BLaER1 (cell line): Measurements from ENCODE around the gene RAET1G.
"Not testable (repeated sequence)": the region's sequence is repeated elsewhere in the genome, so short reads cannot be mapped to it uniquely, and the experiment has no call there.

ENCODE experiments used
- H3K27ac ChIP-seq: shearing (Covaris generic); formaldehyde crosslinking; 2 replicates; pipeline ENCODE4 v1.8.1; 2022
- H3K27me3 ChIP-seq: shearing (Covaris generic); formaldehyde crosslinking; 2 replicates; pipeline ENCODE4 v1.8.1; 2022
- H3K36me3 ChIP-seq: shearing (Covaris generic); formaldehyde crosslinking; 2 replicates; pipeline ENCODE4 v1.8.1; 2022
- H3K4me1 ChIP-seq: shearing (Covaris generic); formaldehyde crosslinking; 2 replicates; pipeline ENCODE4 v1.8.1; 2022
- H3K4me2 ChIP-seq: shearing (Covaris generic); formaldehyde crosslinking; 2 replicates; pipeline ENCODE4 v1.8.1; 2022
- H3K4me3 ChIP-seq: shearing (Covaris generic); formaldehyde crosslinking; 2 replicates; pipeline ENCODE4 v1.8.1; 2022
- H3K9ac ChIP-seq: shearing (Covaris generic); formaldehyde crosslinking; 2 replicates; pipeline ENCODE4 v1.8.1; 2022
- H3K9me3 ChIP-seq: shearing (Covaris generic); formaldehyde crosslinking; 2 replicates; pipeline ENCODE4 v1.8.1; 2022
- H4K20me1 ChIP-seq: shearing (Covaris generic); formaldehyde crosslinking; 2 replicates; pipeline ENCODE4 v1.8.1; 2022
- Cebpa-rat ChIP-seq: shearing (Covaris generic); IDR thresholded peaks from 2 replicates; pipeline ENCODE4 v1.8.1; 2022

The RAET1G gene

DNA sequence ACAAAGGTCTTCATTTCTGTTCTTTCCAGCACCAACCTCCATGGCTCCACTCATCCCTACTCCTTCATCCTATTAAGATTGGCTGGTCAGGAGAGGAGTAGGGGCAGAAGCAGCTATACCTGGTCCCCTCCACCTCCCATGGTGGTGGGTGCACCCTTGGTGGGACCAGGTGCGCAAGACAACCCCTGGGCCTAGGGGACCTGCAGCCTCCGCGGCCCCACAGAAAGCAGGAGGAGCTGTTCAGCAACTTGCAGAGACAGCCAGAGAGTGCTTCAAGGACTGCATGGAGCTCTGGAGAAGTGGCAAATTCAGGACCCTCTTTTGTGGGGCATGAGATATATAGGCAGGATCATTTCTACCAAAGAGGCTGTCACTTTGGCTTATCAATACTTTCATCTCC, 28.7 kb upstream of the RAET1G start:
- TF ChIP-seq Cebpa-rat, result no peak
- H3K9ac ChIP-seq, result no peak overlapping the region
- peaks cover 16% of the 10 kb centered on the region; the same call in 1 of the 2 replicates for H4K20me1 ChIP-seq
- no peak overlapping the region for H3K4me2 ChIP-seq
- H3K27me3 ChIP-seq, result peaks cover 81% of the 10 kb centered on the region
- H3K27ac ChIP-seq, result no peak overlapping the region
- no peaks in the 10 kb centered on the region for H3K36me3 ChIP-seq
- no peak overlapping the region for H3K4me3 ChIP-seq
- no peaks in the 10 kb centered on the region; the same call in 1 of the 2 replicates for H3K9me3 ChIP-seq
- peaks cover 12% of the 10 kb centered on the region for H3K4me1 ChIP-seq

DNA sequence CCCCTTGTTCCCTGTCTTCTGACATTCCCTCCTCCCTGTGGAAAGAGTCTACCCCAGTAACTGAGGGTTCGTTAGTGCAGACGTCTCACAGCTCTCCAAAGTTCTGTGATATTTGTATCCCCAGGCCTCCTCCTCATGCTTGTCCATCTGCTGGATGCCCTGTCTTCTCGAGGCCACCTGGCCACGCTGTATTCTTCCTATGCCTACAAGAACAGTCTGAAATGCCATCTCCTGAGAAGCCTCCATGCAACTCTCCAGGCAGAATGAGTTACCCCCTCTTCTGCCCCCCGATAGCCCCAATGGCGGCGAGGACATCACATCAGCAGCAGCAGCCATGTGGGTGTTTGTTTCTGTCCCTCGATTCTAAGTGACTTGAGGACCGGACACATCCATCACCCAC, 28.2 kb upstream of the RAET1G start:
- H3K9ac ChIP-seq, result no peak overlapping the region
- peaks cover 12% of the 10 kb centered on the region for H3K4me1 ChIP-seq
- H3K4me3 ChIP-seq, result no peak overlapping the region
- TF ChIP-seq Cebpa-rat, result no peak
- H3K27me3 ChIP-seq, result peaks cover 78% of the 10 kb centered on the region
- no peaks in the 10 kb centered on the region; the same call in 1 of the 2 replicates for H3K9me3 ChIP-seq
- peaks cover 16% of the 10 kb centered on the region; the same call in 1 of the 2 replicates for H4K20me1 ChIP-seq
- H3K36me3 ChIP-seq, result no peaks in the 10 kb centered on the region
- H3K27ac ChIP-seq, result no peak overlapping the region
- peak overlapping the region; percentile 58 for H3K4me2 ChIP-seq

DNA sequence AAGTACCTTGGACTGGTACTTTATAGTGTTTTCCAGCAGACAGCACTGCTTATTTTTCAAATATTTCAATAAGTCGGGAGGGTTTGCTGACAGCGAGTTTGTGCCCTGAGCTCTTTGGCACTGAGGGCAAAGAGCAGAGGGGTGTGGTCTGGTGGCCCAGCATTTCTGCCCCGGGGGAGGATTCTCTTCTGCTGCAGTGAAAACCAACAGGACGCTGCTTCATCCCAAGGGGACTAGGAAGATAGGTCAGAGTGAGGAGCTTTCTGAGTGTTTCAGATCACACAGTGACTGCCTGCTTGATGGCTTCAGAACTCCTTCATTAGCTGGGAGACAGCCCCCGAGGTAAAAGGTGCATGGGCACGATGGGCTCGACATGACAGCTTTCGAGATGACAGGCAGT, 27.5 kb upstream of the RAET1G start:
- no peak for TF ChIP-seq Cebpa-rat
- no peak overlapping the region for H3K9ac ChIP-seq
- H3K4me1 ChIP-seq, result peaks cover 12% of the 10 kb centered on the region
- H3K4me2 ChIP-seq, result peak overlapping the region; percentile 58
- H3K27ac ChIP-seq, result no peak overlapping the region
- H3K9me3 ChIP-seq, result no peaks in the 10 kb centered on the region; the same call in 1 of the 2 replicates
- H3K27me3 ChIP-seq, result peaks cover 71% of the 10 kb centered on the region
- H3K4me3 ChIP-seq, result no peak overlapping the region
- peaks cover 16% of the 10 kb centered on the region; the same call in 1 of the 2 replicates for H4K20me1 ChIP-seq
- H3K36me3 ChIP-seq, result no peaks in the 10 kb centered on the region

DNA sequence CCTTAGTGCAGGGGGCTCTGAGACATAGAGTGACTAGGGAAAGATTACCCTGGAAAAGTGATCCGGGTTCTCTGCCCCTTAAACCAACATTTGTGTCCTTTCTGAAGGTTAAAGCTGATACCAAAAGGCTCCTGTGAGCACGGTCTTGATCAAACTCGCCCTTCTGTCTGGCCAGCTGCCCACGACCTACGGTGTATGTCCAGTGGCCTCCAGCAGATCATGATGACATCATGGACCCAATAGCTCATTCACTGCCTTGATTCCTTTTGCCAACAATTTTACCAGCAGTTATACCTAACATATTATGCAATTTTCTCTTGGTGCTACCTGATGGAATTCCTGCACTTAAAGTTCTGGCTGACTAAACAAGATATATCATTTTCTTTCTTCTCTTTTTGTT, 25.7 kb upstream of the RAET1G start:
- H4K20me1 ChIP-seq, result peaks cover 16% of the 10 kb centered on the region; the same call in 1 of the 2 replicates
- peaks cover 57% of the 10 kb centered on the region for H3K27me3 ChIP-seq
- no peak for TF ChIP-seq Cebpa-rat
- H3K9ac ChIP-seq, result no peak overlapping the region
- H3K4me3 ChIP-seq, result no peak overlapping the region
- H3K4me2 ChIP-seq, result no peak overlapping the region
- H3K36me3 ChIP-seq, result no peaks in the 10 kb centered on the region
- H3K4me1 ChIP-seq, result peaks cover 12% of the 10 kb centered on the region
- no peak overlapping the region for H3K27ac ChIP-seq
- H3K9me3 ChIP-seq, result no peaks in the 10 kb centered on the region

DNA sequence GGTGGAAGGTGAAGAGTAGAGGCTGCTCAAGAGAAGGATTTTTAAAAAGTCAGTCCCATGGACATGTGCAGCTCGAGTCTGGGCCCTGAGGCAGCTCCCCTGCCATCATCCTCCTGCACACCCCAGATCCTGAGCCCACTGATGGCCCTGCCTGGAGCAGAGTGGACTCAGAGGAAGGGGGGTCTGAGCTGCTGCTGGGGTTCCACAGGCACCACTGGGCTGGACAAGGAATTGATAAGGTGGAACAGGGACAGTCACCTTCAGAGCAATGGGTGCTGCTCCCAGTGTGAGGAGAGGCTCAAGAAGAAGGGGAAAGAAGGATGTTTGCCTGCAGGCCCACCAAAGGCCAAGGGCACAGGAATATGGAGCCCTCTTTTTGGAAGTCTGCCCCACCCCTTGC, 25.1 kb upstream of the RAET1G start:
- no peak overlapping the region for H3K4me2 ChIP-seq
- H3K9ac ChIP-seq, result no peak overlapping the region
- H3K27me3 ChIP-seq, result peaks cover 57% of the 10 kb centered on the region
- H3K36me3 ChIP-seq, result no peaks in the 10 kb centered on the region
- H4K20me1 ChIP-seq, result peaks cover 16% of the 10 kb centered on the region; the same call in 1 of the 2 replicates
- no peak overlapping the region for H3K27ac ChIP-seq
- no peak for TF ChIP-seq Cebpa-rat
- H3K4me1 ChIP-seq, result peaks cover 12% of the 10 kb centered on the region
- no peak overlapping the region for H3K4me3 ChIP-seq
- H3K9me3 ChIP-seq, result no peaks in the 10 kb centered on the region

DNA sequence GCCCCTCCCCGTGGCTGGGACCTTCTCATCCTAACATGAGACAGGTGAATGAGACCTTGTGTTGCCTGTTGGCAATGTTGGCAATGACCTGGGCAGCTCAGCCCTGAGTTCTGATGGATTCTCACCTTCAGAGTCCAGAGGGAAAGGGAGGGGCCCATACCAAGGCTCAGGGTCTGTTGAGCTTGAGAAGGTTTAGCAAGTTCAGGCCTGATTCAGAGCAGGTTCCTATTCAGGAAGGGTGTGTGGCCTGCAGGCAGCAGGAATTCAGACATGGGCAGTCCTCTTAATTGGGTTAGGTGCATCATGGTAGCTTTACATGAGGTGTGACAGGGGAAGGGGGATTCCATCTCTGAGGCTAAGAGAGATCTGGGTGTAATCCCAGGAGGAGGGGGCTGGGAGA, 24.6 kb upstream of the RAET1G start:
- not testable (repeated sequence) for H3K4me3 ChIP-seq, H3K27ac ChIP-seq, H3K4me2 ChIP-seq, H3K9ac ChIP-seq, H3K9me3 ChIP-seq, H3K36me3 ChIP-seq
- Histone ChIP-seq H4K20me1 (peaks cover 19% of the 10 kb centered on the region; the same call in 1 of the 2 replicates), H3K4me1 (peaks cover 12% of the 10 kb centered on the region), H3K27me3 (peaks cover 57% of the 10 kb centered on the region)

DNA sequence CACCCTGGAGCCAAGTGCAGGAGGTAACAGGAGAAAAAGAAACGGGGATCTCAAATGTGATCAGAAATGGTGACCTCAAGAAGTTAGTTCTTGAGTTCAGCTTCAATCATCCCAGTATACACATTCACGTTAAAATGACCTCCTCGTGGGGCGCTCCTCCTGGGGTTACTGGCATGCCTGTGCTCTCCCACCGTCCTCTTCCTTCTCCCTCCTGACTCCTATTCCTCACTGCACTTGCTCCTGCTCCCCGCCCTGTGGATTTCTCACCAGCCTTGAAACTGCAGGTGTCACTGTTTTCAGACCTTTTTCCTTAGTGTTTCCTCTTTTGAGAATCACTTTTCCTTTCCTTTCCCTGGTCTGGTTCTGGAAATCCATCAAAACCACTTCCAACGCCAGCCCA, 23.7 kb upstream of the RAET1G start:
- Histone ChIP-seq H3K4me1 (peaks cover 18% of the 10 kb centered on the region), H3K27me3 (peaks cover 58% of the 10 kb centered on the region), H4K20me1 (peaks cover 28% of the 10 kb centered on the region; the same call in 1 of the 2 replicates)
- H3K9ac ChIP-seq, H3K9me3 ChIP-seq, H3K36me3 ChIP-seq, H3K27ac ChIP-seq, H3K4me2 ChIP-seq, H3K4me3 ChIP-seq: not testable (repeated sequence)

DNA sequence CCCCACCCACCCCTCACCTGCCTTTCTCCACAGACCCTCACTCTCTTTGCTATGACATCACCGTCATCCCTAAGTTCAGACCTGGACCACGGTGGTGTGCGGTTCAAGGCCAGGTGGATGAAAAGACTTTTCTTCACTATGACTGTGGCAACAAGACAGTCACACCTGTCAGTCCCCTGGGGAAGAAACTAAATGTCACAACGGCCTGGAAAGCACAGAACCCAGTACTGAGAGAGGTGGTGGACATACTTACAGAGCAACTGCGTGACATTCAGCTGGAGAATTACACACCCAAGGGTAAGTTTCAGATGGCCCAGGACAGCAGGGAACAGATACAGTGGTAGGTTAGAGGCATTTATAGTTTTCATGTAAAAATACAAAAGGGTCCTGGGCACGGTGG, 22.4 kb upstream of the RAET1G start:
- peaks cover 58% of the 10 kb centered on the region for H3K27me3 ChIP-seq

DNA sequence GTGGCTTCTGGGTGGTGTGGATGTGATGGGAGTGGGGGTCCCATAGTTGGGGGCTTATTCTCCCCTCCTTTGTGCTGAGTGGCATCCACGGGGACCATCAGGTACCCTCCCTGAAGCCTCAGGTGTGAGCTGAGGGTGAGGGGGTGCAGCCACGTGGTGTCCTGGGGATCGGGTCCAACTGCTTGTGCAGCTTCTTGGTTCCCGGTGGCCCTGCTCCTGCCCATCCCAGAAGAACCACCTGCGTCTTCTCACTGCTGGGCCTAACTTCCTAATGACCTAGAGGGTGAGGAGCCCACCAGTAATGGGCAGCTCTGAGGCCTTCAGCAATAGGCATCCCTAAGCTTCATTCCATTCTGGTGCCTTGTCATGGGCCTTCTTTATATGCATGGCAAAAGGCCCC, 20.4 kb upstream of the RAET1G start:
- peaks cover 64% of the 10 kb centered on the region for H3K27me3 ChIP-seq
- H3K9me3 ChIP-seq, result not testable (repeated sequence)

More for the DNA sequence above, 22.4 kb upstream of the RAET1G start:
- Histone ChIP-seq H4K20me1 (peaks cover 30% of the 10 kb centered on the region), H3K4me1 (peaks cover 14% of the 10 kb centered on the region)
- not testable (repeated sequence) for H3K9ac ChIP-seq, H3K4me3 ChIP-seq, H3K27ac ChIP-seq, H3K4me2 ChIP-seq, H3K9me3 ChIP-seq, H3K36me3 ChIP-seq

DNA sequence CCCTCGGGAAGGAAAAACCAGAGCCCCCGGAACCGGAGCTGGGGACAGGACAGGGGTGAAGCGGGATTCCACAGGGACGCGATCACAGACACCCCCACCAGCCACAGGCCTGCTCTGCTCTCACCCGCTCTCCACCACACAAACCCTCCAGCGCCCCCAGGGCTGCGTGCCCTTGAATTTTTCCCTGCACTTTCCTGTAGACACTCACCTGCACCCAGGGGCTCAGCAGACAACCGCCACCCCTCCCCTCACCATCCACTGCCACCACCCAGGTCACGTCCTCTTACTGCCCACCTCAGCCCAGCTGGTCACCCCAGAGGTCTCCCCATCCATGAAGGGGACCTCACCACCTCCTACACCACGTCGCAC, 19.5 kb upstream of the RAET1G start:
- peaks cover 70% of the 10 kb centered on the region for H3K27me3 ChIP-seq
- peak overlapping the region; percentile 94 for H3K4me2 ChIP-seq
- no peak overlapping the region for H3K27ac ChIP-seq
- H3K4me3 ChIP-seq, result peak overlapping the region; percentile 67
- TF ChIP-seq Cebpa-rat, result no peak
- H3K4me1 ChIP-seq, result peaks cover 20% of the 10 kb centered on the region
- no peaks in the 10 kb centered on the region for H3K36me3 ChIP-seq
- H3K9ac ChIP-seq, result no peak overlapping the region; the same call in 1 of the 2 replicates
- H3K9me3 ChIP-seq, result 0 out of 2 replicates have a peak, but pooled peaks cover 5% of the 10 kb centered on the region
- H4K20me1 ChIP-seq, result peaks cover 50% of the 10 kb centered on the region

More for the DNA sequence above, 20.4 kb upstream of the RAET1G start:
- H3K9ac ChIP-seq, H3K36me3 ChIP-seq, H3K4me2 ChIP-seq, H3K27ac ChIP-seq, H3K4me3 ChIP-seq: not testable (repeated sequence)
- Histone ChIP-seq H4K20me1 (peaks cover 44% of the 10 kb centered on the region), H3K4me1 (peaks cover 19% of the 10 kb centered on the region)
